Measurements from ENCODE around the gene EID2. TPM values are rescaled to one million over a fixed set of nuclear protein-coding genes. Genes with fewer than 3 reads are reported as not detected.
A peak's percentile ranks its signal among the peaks of the same experiment; 100 is the strongest.

EID2 gene
- total RNA-seq, 5 donors from 2014 or later (not counting 1 experiment from before 2014, with no cell fraction given): 14.4 to 21.9 (median 19.8) TPM

GRCh38 chr19:39501340-39501739 lies 38.6 kb downstream of the EID2 start:
- peaks cover 51 to 68% of the 10 kb centered on the region in 2 donors for H3K27me3 Mint-ChIP-seq
- Histone ChIP-seq H3K36me3 (ENCODE audit: control insufficient read depth in 2 of 2, extremely low read depth in 1 of 2, insufficient read depth in 1 of 2, low read length in 1 of 2) (no peaks in the 10 kb centered on the region), H3K27me3 (replicated peaks in 1 of 2; ENCODE audit: control insufficient read depth in 2 of 2, extremely low read depth in 1 of 2, insufficient read depth in 2 of 2, low read length in 1 of 2) (peaks cover 7 to 95% of the 10 kb centered on the region in 2 experiments), H3K4me1 (ENCODE audit: control insufficient read depth in 1 of 2, extremely low read depth in 1 of 2, insufficient read depth in 2 of 2, low read length in 2 of 2) (peaks cover 0 to 32% of the 10 kb centered on the region in 2 experiments), H3K9me3 (no peaks in the 10 kb centered on the region), H3K27ac (ENCODE audit: low read length) (no peak overlapping the region), H3K4me3 (ENCODE audit: control insufficient read depth in 1 of 2, extremely low read depth in 1 of 2, low read length in 1 of 2) (no peak overlapping the region)
- H3K36me3 Mint-ChIP-seq: no peaks in the 10 kb centered on the region
- POLR2A ChIA-PET: no interaction called here
- ATAC-seq (replicated peaks in 1 of 4) (no peak), DNase-seq (no peak)
- CTCF ChIA-PET: no interaction called here
- H3K9me3 Mint-ChIP-seq: no peaks in the 10 kb centered on the region
- no peak overlapping the region for H3K27ac Mint-ChIP-seq
- H3K4me1 Mint-ChIP-seq: peaks cover 23 to 39% (median 34%) of the 10 kb centered on the region in 3 donors
- no peak overlapping the region for H3K4me3 Mint-ChIP-seq
- WGBS (ENCODE audit: insufficient coverage): 100% methylated on average over 1 of the region's 5 CpGs

DNA sequence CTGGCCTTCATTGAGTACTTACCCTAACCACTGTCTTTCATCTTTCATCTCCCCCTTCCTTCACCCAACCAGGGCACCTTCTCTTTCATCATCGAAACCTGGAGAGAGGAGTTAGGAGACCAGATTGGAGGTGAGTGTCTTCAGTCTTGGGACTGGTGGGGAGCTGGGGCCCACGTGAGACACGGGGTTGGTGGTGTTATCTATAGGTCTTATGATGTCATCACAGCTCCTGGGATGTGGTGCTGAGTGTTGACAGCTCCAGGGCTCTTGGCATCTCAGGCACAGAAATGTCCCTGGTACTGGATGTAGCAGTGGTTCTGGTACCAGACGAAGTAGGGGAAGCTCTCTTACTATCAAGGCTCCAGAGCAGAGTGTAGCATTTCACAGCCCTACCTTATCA lies 39.4 kb downstream of the EID2 start:
- Histone ChIP-seq H3K4me3 (ENCODE audit: control insufficient read depth in 1 of 2, extremely low read depth in 1 of 2, low read length in 1 of 2) (no peak overlapping the region), H3K9me3 (no peaks in the 10 kb centered on the region), H3K27me3 (replicated peaks in 1 of 2; ENCODE audit: control insufficient read depth in 2 of 2, extremely low read depth in 1 of 2, insufficient read depth in 2 of 2, low read length in 1 of 2) (peaks cover 7 to 93% of the 10 kb centered on the region in 2 experiments), H3K4me1 (ENCODE audit: control insufficient read depth in 1 of 2, extremely low read depth in 1 of 2, insufficient read depth in 2 of 2, low read length in 2 of 2) (peaks cover 0 to 30% of the 10 kb centered on the region in 2 experiments), H3K27ac (ENCODE audit: low read length) (no peak overlapping the region), H3K36me3 (ENCODE audit: control insufficient read depth in 2 of 2, extremely low read depth in 1 of 2, insufficient read depth in 1 of 2, low read length in 1 of 2) (no peaks in the 10 kb centered on the region)
- H3K4me3 Mint-ChIP-seq: peak overlapping the region in 1 of 3 donors; percentile 25
- no peak for DNase-seq
- 24% methylated on average over 2 of the region's 4 CpGs for WGBS (ENCODE audit: insufficient coverage)
- peaks cover 46 to 67% of the 10 kb centered on the region in 2 donors for H3K27me3 Mint-ChIP-seq
- no peak for ATAC-seq (replicated peaks in 1 of 4)
- CTCF ChIA-PET: interaction anchor here (0.6 kb wide), 3 partner anchors 25 to 41 kb away, joined by 3 to 4 read pairs (median 4); no protein-coding TSS in a partner anchor
- no peaks in the 10 kb centered on the region for H3K36me3 Mint-ChIP-seq
- POLR2A ChIA-PET: interaction anchor here in 1 of 2 donors (0.5 to 0.6 kb wide), 2 partner anchors 10 to 940 kb away, joined by 4 read pairs; no protein-coding TSS in a partner anchor
- no peak overlapping the region for H3K27ac Mint-ChIP-seq
- H3K4me1 Mint-ChIP-seq: peaks cover 23 to 36% (median 30%) of the 10 kb centered on the region in 3 donors
- no peaks in the 10 kb centered on the region for H3K9me3 Mint-ChIP-seq

DNA sequence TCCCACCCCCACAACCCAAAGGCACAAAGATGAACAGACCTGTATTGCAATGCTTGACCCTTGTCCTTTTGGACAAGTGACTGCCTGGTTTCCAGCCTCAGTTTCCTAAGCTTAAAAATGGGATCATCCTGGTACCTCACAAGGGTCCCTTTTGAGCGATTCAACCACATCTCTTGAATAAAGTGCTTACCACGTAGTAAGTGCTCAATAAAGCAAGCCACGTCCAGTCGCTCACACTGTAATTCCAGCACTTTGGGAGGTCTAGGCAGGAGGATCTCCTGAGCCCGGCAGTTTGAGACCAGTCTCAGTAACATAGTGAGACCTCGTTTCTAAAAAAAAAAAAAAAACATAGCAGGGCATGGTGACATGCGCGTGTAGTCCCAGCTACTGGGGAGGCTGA lies 40.0 kb downstream of the EID2 start:
- no peak for DNase-seq
- Histone ChIP-seq H3K4me1 (ENCODE audit: control insufficient read depth in 1 of 2, extremely low read depth in 1 of 2, insufficient read depth in 2 of 2, low read length in 2 of 2) (peaks cover 0 to 30% of the 10 kb centered on the region in 2 experiments), H3K4me3 (ENCODE audit: control insufficient read depth in 1 of 2, extremely low read depth in 1 of 2, low read length in 1 of 2) (no peak overlapping the region), H3K36me3 (ENCODE audit: control insufficient read depth in 2 of 2, extremely low read depth in 1 of 2, insufficient read depth in 1 of 2, low read length in 1 of 2) (no peaks in the 10 kb centered on the region), H3K9me3 (no peaks in the 10 kb centered on the region), H3K27me3 (replicated peaks in 1 of 2; ENCODE audit: control insufficient read depth in 2 of 2, extremely low read depth in 1 of 2, insufficient read depth in 2 of 2, low read length in 1 of 2) (peaks cover 7 to 87% of the 10 kb centered on the region in 2 experiments), H3K27ac (ENCODE audit: low read length) (no peak overlapping the region)
- Mint-ChIP-seq H3K27ac (peak overlapping the region in 1 of 2 donors; percentile 24), H3K4me1 (peaks cover 23 to 35% (median 30%) of the 10 kb centered on the region in 3 donors), H3K36me3 (no peaks in the 10 kb centered on the region), H3K4me3 (peak overlapping the region; percentile 25 to 74 (median 34)), H3K9me3 (no peaks in the 10 kb centered on the region), H3K27me3 (peaks cover 45 to 63% of the 10 kb centered on the region in 2 donors)
- ATAC-seq (replicated peaks in 1 of 4): no peak
- POLR2A ChIA-PET: no interaction called here
- 83% methylated on average over 2 of the region's 8 CpGs for WGBS (ENCODE audit: insufficient coverage)
- CTCF ChIA-PET: interaction anchor here in 1 of 2 donors (0.5 to 0.6 kb wide), 2 partner anchors 25 to 968 kb away, joined by 3 to 4 read pairs; no protein-coding TSS in a partner anchor

- H3K4me1 Mint-ChIP-seq: peaks cover 23 to 30% (median 30%) of the 10 kb centered on the region in 3 donors
- Histone ChIP-seq H3K36me3 (ENCODE audit: control insufficient read depth in 2 of 2, extremely low read depth in 1 of 2, insufficient read depth in 1 of 2, low read length in 1 of 2) (no peaks in the 10 kb centered on the region), H3K27ac (ENCODE audit: low read length) (no peak within 1 kb of the TSS), H3K4me3 (ENCODE audit: control insufficient read depth in 1 of 2, extremely low read depth in 1 of 2, low read length in 1 of 2) (peak within 1 kb of the TSS; percentile 9 to 29), H3K9me3 (no peaks in the 10 kb centered on the region), H3K4me1 (ENCODE audit: control insufficient read depth in 1 of 2, extremely low read depth in 1 of 2, insufficient read depth in 2 of 2, low read length in 2 of 2) (peaks cover 0 to 30% of the 10 kb centered on the region in 2 experiments), H3K27me3 (replicated peaks in 1 of 2; ENCODE audit: control insufficient read depth in 2 of 2, extremely low read depth in 1 of 2, insufficient read depth in 2 of 2, low read length in 1 of 2) (peaks cover 7 to 78% of the 10 kb centered on the region in 2 experiments)
- CTCF ChIA-PET: interaction anchor here in 1 of 2 donors (1.2 kb wide), 1 partner anchor 8 kb away, joined by 3 read pairs; no protein-coding TSS in a partner anchor
- peaks cover 36 to 54% of the 10 kb centered on the region in 2 donors for H3K27me3 Mint-ChIP-seq
- WGBS (ENCODE audit: insufficient coverage): 6% methylated on average over 50 of the region's 60 CpGs
- POLR2A ChIA-PET: interaction anchor here in 1 of 2 donors (0.6 kb wide), 2 partner anchors 60 to 98 kb away, joined by 3 to 5 read pairs; no protein-coding TSS in a partner anchor
- H3K36me3 Mint-ChIP-seq: no peaks in the 10 kb centered on the region
- peak within 1 kb of the TSS in 1 of 2 donors; percentile 46 for H3K27ac Mint-ChIP-seq
- ATAC-seq (replicated peaks in 1 of 4) (peak in 2 of 4 experiments; percentile 9 to 10), DNase-seq (peak in 1 of 35 experiments; percentile 21)
- H3K9me3 Mint-ChIP-seq: no peaks in the 10 kb centered on the region
- H3K4me3 Mint-ChIP-seq: peak within 1 kb of the TSS; percentile 35 to 74 (median 61)
Observed at GRCh38 chr19:39498798-39499642, 40.9 kb downstream of the EID2 start, which contains the start of gene DLL3. DLL3 (plus strand) TSS chr19:39498947; CDS start chr19:39498975, 28 bp downstream.

DNA sequence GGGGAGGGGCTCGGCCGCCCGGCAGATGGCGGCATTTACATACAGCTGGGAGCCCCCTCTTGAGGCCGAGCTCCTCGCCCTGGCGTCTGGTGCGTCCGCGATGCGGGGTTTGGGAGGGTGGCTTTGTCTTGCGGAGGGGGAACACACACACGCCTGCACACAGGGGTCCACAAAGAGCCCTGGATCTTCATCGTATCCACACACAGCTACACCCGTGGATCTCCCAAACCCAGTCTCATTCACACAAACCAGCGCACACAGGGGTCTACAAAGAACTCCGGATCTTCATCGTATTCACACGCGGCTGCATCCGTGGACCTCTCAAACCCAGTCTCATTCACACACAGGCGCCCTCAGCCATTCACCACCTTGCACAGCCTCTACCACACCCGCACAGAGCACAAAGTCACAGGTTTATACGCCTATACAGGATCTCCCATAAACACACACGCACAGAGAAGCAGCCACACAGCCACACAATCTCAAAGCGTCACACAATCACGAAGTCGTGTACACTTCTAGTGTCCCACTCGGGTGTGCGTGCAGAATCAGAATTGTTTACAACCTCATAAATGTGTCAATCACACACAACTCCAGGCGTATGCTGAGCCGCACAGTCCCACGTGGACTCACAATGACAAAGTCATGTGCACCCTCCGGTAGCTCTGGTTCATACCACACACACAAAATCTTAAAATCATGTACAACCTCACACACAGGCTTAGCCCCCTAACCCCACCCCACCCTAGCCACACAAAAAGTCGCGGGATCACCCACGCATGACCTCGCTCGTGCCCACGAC lies 41.8 kb downstream of the EID2 start:
- ATAC-seq (replicated peaks in 1 of 4): peak; percentile 33 to 55 (median 46)
- Histone ChIP-seq H3K9me3 (no peaks in the 10 kb centered on the region), H3K4me1 (ENCODE audit: control insufficient read depth in 1 of 2, extremely low read depth in 1 of 2, insufficient read depth in 2 of 2, low read length in 2 of 2) (peaks cover 0 to 28% of the 10 kb centered on the region in 2 experiments), H3K36me3 (ENCODE audit: control insufficient read depth in 2 of 2, extremely low read depth in 1 of 2, insufficient read depth in 1 of 2, low read length in 1 of 2) (no peaks in the 10 kb centered on the region), H3K27me3 (replicated peaks in 1 of 2; ENCODE audit: control insufficient read depth in 2 of 2, extremely low read depth in 1 of 2, insufficient read depth in 2 of 2, low read length in 1 of 2) (peaks cover 7 to 69% of the 10 kb centered on the region in 2 experiments), H3K27ac (ENCODE audit: low read length) (no peak overlapping the region), H3K4me3 (ENCODE audit: control insufficient read depth in 1 of 2, extremely low read depth in 1 of 2, low read length in 1 of 2) (peak overlapping the region; percentile 9 to 12)
- H3K9me3 Mint-ChIP-seq: no peaks in the 10 kb centered on the region
- DNase-seq: peak in 5 of 35 experiments; percentile 9 to 41 (median 12)
- POLR2A ChIA-PET: interaction anchor here in 1 of 2 donors (0.6 kb wide), 1 partner anchor 59 kb away, joined by 3 read pairs; no protein-coding TSS in a partner anchor
- H3K4me1 Mint-ChIP-seq: peaks cover 20 to 25% (median 22%) of the 10 kb centered on the region in 3 donors
- H3K36me3 Mint-ChIP-seq: no peaks in the 10 kb centered on the region
- peaks cover 30 to 46% of the 10 kb centered on the region in 2 donors for H3K27me3 Mint-ChIP-seq
- CTCF ChIA-PET: interaction anchor here (0.6 to 1.2 kb wide), 3 partner anchors 9 to 409 kb away, joined by 3 to 4 read pairs (median 3); partner anchors contain the start of gene EID2B (in 1 of the 2)
- no peak overlapping the region for H3K27ac Mint-ChIP-seq
- H3K4me3 Mint-ChIP-seq: peak overlapping the region; percentile 35 to 74 (median 61)
- WGBS (ENCODE audit: insufficient coverage): 3% methylated on average over 27 of the region's 40 CpGs
